Osteoblast (primary cell): ENCODE data around the gene MZB1. TPM values are rescaled to one million over a fixed set of nuclear protein-coding genes. Genes with fewer than 3 reads are reported as not detected.
"Not testable (repeated sequence)": the region's sequence is repeated elsewhere in the genome, so short reads cannot be mapped to it uniquely, and the experiment has no call there.

Experiments
- DNase-seq: peaks from one replicate; pipeline ENCODE4 v3.0.0; 2011; ENCODE audit warnings: low spot score, mixed read lengths; ENCODE audit not compliant: insufficient read length; ENCODE audit errors: missing footprints
- H2AFZ ChIP-seq: 2 replicates; pipeline ENCODE4 v1.6.0; 2011; ENCODE audit warnings: mild to moderate bottlenecking, low read length
- H3K27ac ChIP-seq: 2 replicates; pipeline ENCODE4 v1.5.1; 2011; ENCODE audit warnings: mild to moderate bottlenecking, low read depth, low read length, moderate library complexity
- H3K27me3 ChIP-seq: 2 replicates; pipeline ENCODE4 v1.6.0; 2012; ENCODE audit warnings: mild to moderate bottlenecking, control low read depth, inconsistent platforms, low read length, moderate library complexity; ENCODE audit not compliant: insufficient read depth
- H3K36me3 ChIP-seq: 2 replicates; pipeline ENCODE4 v1.5.1; 2011; ENCODE audit warnings: mild to moderate bottlenecking, low read length, control low read depth, moderate library complexity; ENCODE audit not compliant: insufficient read depth
- H3K4me1 ChIP-seq: 2 replicates; pipeline ENCODE4 v1.5.1; 2011; ENCODE audit warnings: mild to moderate bottlenecking, low read length, control low read depth, moderate library complexity; ENCODE audit not compliant: insufficient read depth
- H3K4me2 ChIP-seq: 2 replicates; pipeline ENCODE4 v1.6.0; 2011; ENCODE audit warnings: mild to moderate bottlenecking, low read length; ENCODE audit not compliant: insufficient read depth
- H3K4me3 ChIP-seq: fragments of 200-600 bp; sonication (generic); 3 replicates; pipeline ENCODE4 v1.5.1; 2012; ENCODE audit warnings: mild to moderate bottlenecking, low read length, inconsistent platforms; ENCODE audit not compliant: insufficient read depth
- H3K79me2 ChIP-seq: 2 replicates; pipeline ENCODE4 v1.6.0; 2012; ENCODE audit warnings: mild to moderate bottlenecking, low read length, control low read depth, inconsistent platforms; ENCODE audit not compliant: insufficient read depth
- H3K9me3 ChIP-seq: 2 replicates; pipeline ENCODE4 v1.5.1; 2011; ENCODE audit warnings: low read depth, low read length, control low read depth
- H4K20me1 ChIP-seq: 2 replicates; pipeline ENCODE4 v1.6.0; 2012; ENCODE audit warnings: mild to moderate bottlenecking, low read length, control low read depth; ENCODE audit not compliant: insufficient read depth
- total RNA-seq: library from RNA; depleted of rRNA; stranded (reverse); fragments of >200 nt; gene quantifications from 2 replicates; pipeline ENCODE4 v1.2.3, GENCODE V29; 2012
- TF ChIP-seq, protein P1 (sequence below): IDR thresholded peaks from 2 replicates; pipeline ENCODE4 v1.5.1; 2011; ENCODE audit warnings: mild to moderate bottlenecking, low read depth, low read length, moderate library complexity; ENCODE audit errors: extremely low read depth

The MZB1 gene
- total RNA-seq, 1 donor, result not detected

DNA sequence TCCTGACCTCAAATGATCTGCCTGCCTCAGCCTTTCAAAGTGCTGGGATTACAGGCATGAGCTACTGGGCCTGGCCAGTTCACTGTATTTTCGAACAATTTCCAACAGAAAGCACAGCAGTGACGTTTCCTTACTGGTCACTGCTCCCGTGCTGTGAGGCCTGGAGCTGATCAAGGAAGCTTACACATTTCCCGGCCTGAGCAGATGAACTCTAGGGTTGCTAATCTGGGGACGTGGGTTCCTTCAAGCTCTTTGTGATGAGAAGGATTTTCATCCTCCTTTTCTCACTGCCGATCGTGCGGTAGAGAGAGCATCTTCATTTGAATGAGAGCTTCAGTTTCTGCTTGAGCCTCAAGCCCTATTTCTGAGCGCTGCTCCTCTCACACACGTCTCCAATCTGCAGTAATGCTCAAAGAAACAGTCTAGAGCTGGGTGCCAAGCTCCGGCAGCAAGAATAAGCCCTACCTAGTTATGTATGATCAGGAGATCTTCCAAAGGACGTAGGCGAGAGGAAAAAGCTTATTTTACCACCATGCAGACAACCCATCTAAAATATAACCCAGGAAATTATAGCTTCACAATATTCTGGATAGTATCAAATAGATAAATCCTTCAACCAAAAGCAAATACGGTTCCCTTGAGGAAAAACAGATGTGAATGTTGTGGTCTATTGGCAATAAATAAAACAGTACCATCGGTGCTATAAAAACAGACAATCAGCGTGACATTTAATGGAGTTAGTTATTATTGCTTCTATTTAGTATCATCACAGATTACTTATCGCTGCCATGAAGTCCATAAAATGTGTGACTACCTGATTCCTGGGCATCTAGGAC is 21.5 kb upstream of the MZB1 start:
- Histone ChIP-seq H3K79me2 (no peaks in the 10 kb centered on the region), H3K4me2 (no peak overlapping the region), H3K36me3 (peaks cover 3% of the 10 kb centered on the region), H4K20me1 (no peaks in the 10 kb centered on the region), H3K4me1 (no peaks in the 10 kb centered on the region), H3K9me3 (no peaks in the 10 kb centered on the region), H3K4me3 (no peak overlapping the region), H2AFZ (peak overlapping the region; percentile 6), H3K27ac (no peak overlapping the region), H3K27me3 (no peaks in the 10 kb centered on the region)
- TF ChIP-seq, protein P1, sequence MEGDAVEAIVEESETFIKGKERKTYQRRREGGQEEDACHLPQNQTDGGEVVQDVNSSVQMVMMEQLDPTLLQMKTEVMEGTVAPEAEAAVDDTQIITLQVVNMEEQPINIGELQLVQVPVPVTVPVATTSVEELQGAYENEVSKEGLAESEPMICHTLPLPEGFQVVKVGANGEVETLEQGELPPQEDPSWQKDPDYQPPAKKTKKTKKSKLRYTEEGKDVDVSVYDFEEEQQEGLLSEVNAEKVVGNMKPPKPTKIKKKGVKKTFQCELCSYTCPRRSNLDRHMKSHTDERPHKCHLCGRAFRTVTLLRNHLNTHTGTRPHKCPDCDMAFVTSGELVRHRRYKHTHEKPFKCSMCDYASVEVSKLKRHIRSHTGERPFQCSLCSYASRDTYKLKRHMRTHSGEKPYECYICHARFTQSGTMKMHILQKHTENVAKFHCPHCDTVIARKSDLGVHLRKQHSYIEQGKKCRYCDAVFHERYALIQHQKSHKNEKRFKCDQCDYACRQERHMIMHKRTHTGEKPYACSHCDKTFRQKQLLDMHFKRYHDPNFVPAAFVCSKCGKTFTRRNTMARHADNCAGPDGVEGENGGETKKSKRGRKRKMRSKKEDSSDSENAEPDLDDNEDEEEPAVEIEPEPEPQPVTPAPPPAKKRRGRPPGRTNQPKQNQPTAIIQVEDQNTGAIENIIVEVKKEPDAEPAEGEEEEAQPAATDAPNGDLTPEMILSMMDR, result no peak
- DNase-seq, result peak; percentile 48

GRCh38 chr5:139410121-139410992 is 20.6 kb upstream of the MZB1 start:
- H2AFZ ChIP-seq, result no peak overlapping the region
- H3K4me3 ChIP-seq, result no peak overlapping the region
- H3K79me2 ChIP-seq, result no peaks in the 10 kb centered on the region
- H3K4me2 ChIP-seq, result no peak overlapping the region
- H3K36me3 ChIP-seq, result peaks cover 3% of the 10 kb centered on the region
- H3K27ac ChIP-seq, result no peak overlapping the region
- no peak for DNase-seq
- no peaks in the 10 kb centered on the region for H3K9me3 ChIP-seq
- TF ChIP-seq, protein P1, result no peak
- H4K20me1 ChIP-seq, result no peaks in the 10 kb centered on the region
- no peaks in the 10 kb centered on the region for H3K4me1 ChIP-seq
- H3K27me3 ChIP-seq, result no peaks in the 10 kb centered on the region

DNA sequence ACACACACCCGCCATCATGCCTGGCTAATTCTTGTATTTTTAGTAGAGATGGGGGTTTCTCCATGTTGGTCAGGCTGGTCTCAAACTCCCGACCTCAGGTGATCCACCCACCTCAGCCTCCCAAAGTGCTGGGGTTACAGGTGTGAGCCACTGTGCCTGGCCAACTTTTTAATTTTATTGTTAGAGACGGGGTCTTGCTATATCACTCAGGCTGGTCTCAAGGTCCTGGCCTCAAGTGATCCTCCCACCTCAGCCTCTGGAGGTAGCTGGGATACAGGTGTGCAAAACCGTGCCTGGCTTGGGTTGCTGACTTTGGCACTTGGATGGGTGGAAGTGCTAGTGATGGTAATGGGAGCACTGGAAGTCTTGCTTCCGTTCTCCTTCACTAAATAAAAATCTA is 19.4 kb upstream of the MZB1 start:
- not testable (repeated sequence) for H3K9me3 ChIP-seq, H3K4me3 ChIP-seq, H2AFZ ChIP-seq, H3K4me1 ChIP-seq, H3K36me3 ChIP-seq, H3K4me2 ChIP-seq, DNase-seq, H3K79me2 ChIP-seq, H3K27ac ChIP-seq, H3K27me3 ChIP-seq, H4K20me1 ChIP-seq

GRCh38 chr5:139408191-139408590 is 18.5 kb upstream of the MZB1 start:
- no peaks in the 10 kb centered on the region for H3K9me3 ChIP-seq
- no peak for DNase-seq
- no peaks in the 10 kb centered on the region for H3K79me2 ChIP-seq
- TF ChIP-seq, protein P1, result no peak
- H3K27me3 ChIP-seq, result no peaks in the 10 kb centered on the region
- no peaks in the 10 kb centered on the region for H4K20me1 ChIP-seq
- H3K4me2 ChIP-seq, result no peak overlapping the region
- no peak overlapping the region for H2AFZ ChIP-seq
- peaks cover 10% of the 10 kb centered on the region for H3K4me1 ChIP-seq
- no peak overlapping the region for H3K27ac ChIP-seq
- H3K4me3 ChIP-seq, result no peak overlapping the region
- no peaks in the 10 kb centered on the region for H3K36me3 ChIP-seq
